HTR-8/SVneo (cell line): ENCODE measurements around the gene BLOC1S5.
A peak's percentile ranks its signal among the peaks of the same experiment; 100 is the strongest.

ENCODE experiments used
- DNase-seq: peaks from one replicate; pipeline ENCODE4 v3.0.0; 2011; ENCODE audit warnings: low spot score, mixed read lengths; ENCODE audit not compliant: insufficient read length
- FAIRE-seq: peaks from 2 replicates; lab custom pipeline; 2011; peaks lifted over from hg19 to GRCh38; lab: Jason Lieb, UNC

The BLOC1S5 gene

GRCh38 chr6:8082954-8083858, 19.0 kb upstream of the BLOC1S5 start:
- FAIRE-seq, result peak; percentile 40
- peak; percentile 53 for DNase-seq

GRCh38 chr6:8082572-8082953, 18.4 kb upstream of the BLOC1S5 start:
- DNase-seq, result no peak
- no peak for FAIRE-seq

GRCh38 chr6:8080362-8081151, 16.4 kb upstream of the BLOC1S5 start:
- FAIRE-seq (no peak), DNase-seq (peak; percentile 29)

DNA sequence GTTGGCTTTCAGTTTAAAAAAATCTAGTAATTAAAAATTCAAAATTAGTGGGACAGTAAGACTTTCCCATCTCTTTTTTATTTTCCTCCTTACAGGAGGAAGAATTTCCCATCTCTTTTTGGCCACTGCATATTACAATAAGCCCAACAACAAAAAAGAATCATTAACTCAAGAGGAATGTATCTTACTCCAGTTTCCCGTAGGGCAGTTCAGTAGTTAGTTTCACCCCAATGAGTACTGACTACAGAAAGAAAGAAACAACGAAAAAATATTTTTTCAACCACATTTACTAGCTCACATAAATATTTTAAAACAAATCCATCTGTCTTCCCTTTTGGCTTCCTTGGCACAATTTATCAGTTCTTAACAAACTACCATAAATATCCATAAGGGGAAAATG, 14.9 kb upstream of the BLOC1S5 start:
- DNase-seq (no peak), FAIRE-seq (no peak)

- DNase-seq, result no peak
- FAIRE-seq, result no peak
Measured at GRCh38 chr6:8077991-8078390, 13.8 kb upstream of the BLOC1S5 start.

DNA sequence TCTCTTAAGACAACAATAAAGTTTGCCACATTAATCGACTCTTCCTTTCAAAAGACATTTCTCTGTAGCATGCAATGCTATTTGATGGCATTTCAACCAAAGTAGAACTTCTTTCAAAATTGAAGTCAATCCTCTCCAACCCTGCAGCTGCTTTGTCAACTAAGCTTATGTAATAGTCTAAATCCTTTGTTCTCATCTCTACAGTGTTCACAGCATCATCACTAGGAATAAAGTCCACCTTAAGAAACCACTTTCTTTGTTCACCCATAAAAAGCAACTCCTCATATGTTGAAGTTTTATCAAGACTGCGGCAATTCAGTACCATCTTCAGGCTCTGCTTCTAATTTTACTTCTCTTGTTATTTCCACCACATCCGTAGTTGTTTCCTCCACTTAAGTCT, 11.5 kb upstream of the BLOC1S5 start:
- no peak for FAIRE-seq

DNA sequence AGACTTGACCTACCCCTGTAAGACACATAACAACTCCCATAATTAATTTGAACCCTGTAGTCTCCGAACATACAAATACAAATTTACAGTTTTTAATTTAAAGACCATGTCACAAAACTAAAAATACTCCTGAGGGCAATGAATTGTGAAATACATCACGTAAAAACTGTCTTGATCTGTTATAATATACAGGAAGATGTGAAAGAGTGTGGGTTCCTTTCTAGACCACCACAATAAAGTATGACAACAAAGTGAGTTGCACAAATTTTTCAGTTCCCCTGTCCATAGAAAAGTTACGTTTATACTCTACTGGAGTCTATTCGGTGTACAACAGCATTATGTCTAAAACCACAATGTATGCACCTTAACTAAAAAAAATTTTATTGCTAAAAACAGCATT, 11.0 kb upstream of the BLOC1S5 start:
- FAIRE-seq, result no peak
- no peak for DNase-seq

More for the DNA sequence above, 11.5 kb upstream of the BLOC1S5 start:
- DNase-seq, result no peak

DNA sequence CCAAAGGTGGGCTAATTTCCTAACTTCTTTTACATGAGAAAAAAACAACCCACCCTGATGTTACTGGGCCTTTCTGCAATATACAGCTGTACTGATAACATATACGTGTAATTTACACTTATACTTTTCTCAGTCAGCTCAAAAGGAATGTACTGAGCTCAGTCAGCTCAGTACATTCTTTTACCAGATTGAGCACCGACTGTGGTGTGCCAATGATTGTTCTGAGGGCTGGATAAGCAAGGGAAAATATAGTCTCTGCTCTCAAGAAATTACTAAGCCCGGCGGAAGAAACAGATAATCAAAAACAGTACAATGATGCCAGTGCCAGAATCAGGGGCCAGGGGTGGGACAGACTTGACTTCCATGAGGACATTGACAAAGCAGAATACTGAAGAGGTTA, 10.0 kb upstream of the BLOC1S5 start:
- no peak for FAIRE-seq
- no peak for DNase-seq

DNA sequence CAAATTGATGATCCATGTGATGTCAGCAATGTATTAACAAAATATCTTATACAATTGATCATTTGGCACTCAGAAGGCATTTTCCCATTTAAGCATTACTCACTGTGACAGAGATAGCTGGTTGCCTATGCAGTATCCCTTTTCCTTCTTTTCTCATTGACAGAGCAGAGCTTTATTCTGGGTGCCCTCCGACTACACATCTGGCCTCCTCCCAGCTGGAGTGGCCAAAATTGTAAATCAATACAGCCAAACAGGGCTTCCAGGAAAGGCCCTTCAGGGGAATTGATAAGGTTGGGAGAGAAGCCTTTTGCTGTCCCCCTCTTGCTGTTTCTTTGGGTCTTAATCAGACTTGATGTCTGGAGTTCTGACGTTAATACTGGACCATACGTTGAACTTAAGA, 9.6 kb upstream of the BLOC1S5 start:
- FAIRE-seq, result no peak
- DNase-seq, result no peak

- DNase-seq (no peak), FAIRE-seq (no peak)
Measured at GRCh38 chr6:8070718-8071117, 6.5 kb upstream of the BLOC1S5 start.

GRCh38 chr6:8069631-8070284, 5.6 kb upstream of the BLOC1S5 start:
- FAIRE-seq (no peak), DNase-seq (no peak)

DNA sequence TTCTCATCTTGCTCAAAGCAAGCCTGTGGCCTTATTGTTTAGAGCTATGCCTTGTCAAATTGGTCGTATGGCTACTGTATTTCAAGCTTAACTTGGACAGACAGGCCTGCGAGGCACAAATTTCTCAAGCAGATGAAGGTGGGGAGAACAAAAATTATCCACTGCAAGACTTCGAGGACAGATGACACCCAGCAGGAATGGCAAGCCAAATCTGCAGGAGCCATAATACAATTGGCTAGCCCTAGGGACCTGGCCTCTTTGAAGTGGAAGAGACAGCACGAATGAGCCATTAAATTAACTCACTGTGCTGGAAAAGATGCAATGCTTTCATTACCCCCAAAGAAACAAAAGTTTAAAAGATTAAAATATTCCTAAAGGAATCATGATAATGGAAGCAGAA, 5.0 kb upstream of the BLOC1S5 start:
- DNase-seq, result no peak
- FAIRE-seq, result no peak

- no peak for DNase-seq
- FAIRE-seq, result no peak
Measured at GRCh38 chr6:8066108-8066507, 1.9 kb upstream of the BLOC1S5 start.

DNA sequence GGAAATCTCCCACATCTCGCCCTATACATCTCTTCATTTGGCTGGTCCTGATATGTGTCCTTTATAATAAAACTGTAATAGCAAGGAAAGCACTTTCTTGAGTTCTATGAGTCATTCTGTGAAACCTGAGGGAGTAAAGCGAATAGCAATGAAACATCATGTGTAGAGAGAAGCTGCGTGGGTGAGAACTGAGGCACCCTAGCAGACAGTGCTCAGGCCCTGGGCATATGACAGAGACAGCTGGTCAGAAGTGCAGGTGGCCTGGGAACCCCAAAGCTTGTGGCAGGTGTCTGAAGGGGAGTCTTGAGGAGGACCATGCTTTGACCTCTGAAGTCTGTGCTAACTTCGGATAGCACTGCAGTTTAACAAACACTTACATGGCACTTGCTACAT, 1.3 kb upstream of the BLOC1S5 start:
- FAIRE-seq, result no peak

DNA sequence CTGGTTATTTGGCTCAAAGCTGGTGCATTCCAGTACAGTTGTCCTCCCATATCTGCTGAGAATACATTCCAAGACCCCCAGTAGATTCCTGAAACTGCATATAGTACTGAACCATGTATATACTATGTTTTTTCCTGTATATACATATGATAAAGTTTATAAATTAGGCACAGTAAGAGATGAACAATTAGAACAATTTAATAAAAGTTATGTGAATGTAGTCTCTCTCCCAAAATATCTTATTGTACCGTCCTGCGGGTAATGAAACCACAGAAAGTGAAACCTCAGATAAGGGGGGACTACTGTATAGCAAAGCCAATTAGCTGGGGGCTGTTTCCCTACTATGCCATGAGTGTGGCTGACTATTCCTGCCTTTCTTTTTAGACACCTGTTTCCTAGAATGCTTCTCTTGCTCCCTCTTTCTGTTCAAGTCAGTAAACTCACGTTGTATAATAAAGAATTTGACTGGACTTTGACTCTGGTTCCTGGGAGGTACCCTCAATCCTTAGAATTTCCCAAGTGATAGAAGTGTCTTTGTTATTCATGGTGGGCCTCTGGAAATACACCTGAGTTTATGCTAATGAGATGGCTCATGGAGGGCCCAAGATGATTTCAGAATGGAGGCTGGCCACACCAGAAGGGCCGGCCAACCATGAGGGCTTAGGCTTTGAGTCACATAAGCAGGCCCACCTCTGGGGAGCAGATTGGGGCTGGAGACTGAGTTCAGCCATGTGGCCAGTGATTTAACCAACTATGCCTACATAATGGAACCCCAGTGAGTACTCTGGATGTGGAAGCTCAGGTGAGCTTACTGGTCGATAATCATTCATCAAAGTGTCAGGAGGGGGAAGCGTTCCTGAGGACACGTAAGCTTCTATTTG, 689 bp upstream of the BLOC1S5 start:
- no peak for FAIRE-seq

More for the DNA sequence above, 1.3 kb upstream of the BLOC1S5 start:
- DNase-seq, result no peak

GRCh38 chr6:8061736-8062135, 2.5 kb downstream of the BLOC1S5 start:
- no peak for DNase-seq
- no peak for FAIRE-seq

More for the DNA sequence above, 689 bp upstream of the BLOC1S5 start:
- no peak for DNase-seq

DNA sequence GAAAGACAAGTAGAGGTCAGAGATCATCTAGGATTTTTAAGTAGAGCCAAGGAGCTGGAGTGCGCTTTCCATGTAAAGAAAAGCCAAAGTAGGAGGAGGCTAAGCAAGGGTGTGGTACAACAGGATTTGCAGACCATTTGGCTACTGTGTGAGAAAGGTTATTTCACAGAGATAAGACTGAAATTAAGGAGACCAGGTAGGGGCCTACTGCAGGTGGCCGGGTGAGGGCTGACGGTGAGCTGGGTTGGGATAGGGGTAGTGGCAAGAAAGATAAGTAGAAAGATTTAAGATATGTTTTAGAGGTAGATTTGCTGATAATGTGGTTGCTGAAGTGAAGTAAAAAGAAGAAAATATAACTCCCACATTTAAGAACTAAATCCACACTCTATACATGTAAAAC, 3.8 kb downstream of the BLOC1S5 start:
- DNase-seq (no peak), FAIRE-seq (no peak)

DNA sequence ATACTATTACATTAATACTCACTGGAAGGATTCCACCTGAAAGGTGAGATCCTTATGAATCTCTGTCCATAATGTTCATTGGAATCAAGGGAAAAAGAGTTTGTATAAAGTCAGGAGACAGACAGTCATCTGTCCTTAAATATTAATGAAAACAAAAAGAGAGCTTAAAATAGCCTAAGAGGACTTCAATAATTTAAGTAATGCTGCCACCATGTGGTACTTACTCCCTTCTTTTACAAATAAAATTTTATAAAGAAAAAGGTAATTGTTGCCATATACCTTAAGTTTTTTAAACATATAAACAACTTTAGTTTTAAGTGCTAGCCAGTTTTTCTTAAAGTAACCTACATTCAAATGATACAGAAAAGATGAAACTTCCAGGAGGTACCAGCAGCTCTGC, 5.1 kb downstream of the BLOC1S5 start:
- FAIRE-seq, result no peak

GRCh38 chr6:8057793-8058192, 6.4 kb downstream of the BLOC1S5 start:
- no peak for FAIRE-seq
- DNase-seq, result no peak

More for the DNA sequence above, 5.1 kb downstream of the BLOC1S5 start:
- DNase-seq, result no peak

DNA sequence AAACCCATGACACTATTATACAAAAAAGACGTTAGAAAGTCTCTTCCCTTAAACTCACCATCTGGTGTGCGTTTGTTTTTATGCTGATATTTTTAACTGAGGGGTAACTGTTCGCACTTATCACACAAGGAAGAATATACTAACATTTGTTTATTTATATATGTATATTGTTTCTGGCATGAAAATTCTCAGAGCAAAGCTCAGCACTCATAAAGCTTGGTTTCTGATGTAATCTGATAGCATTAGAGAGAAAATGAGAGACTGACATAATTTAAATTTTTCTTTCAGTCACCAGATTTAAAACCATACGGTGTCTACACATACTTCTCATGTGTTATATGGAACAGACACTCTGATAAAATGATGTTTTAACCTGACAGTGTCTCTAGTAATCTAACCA, 6.9 kb downstream of the BLOC1S5 start:
- no peak for FAIRE-seq

More for the DNA sequence above, 6.9 kb downstream of the BLOC1S5 start:
- no peak for DNase-seq
